Mucosa of gallbladder (tissue), 1 donor: ENCODE measurements around the gene TRIP12. TPM values are rescaled to one million over a fixed set of nuclear protein-coding genes. Genes with fewer than 3 reads are reported as not detected.
"Not testable (repeated sequence)": the region's sequence is repeated elsewhere in the genome, so short reads cannot be mapped to it uniquely, and the experiment has no call there.

Experiments used
- DNase-seq: peaks from one replicate; pipeline ENCODE4 v3.0.0-alpha.2; 2020; ENCODE audit warnings: low spot score
- total RNA-seq: library from RNA; stranded (reverse); gene quantifications from one replicate; pipeline ENCODE4 v1.2.1, GENCODE V29; 2021
- donor health status: DM: no; HTN: no; CAD: no.

The TRIP12 gene
- total RNA-seq, 1 donor from 2014 or later: 204 TPM

DNA sequence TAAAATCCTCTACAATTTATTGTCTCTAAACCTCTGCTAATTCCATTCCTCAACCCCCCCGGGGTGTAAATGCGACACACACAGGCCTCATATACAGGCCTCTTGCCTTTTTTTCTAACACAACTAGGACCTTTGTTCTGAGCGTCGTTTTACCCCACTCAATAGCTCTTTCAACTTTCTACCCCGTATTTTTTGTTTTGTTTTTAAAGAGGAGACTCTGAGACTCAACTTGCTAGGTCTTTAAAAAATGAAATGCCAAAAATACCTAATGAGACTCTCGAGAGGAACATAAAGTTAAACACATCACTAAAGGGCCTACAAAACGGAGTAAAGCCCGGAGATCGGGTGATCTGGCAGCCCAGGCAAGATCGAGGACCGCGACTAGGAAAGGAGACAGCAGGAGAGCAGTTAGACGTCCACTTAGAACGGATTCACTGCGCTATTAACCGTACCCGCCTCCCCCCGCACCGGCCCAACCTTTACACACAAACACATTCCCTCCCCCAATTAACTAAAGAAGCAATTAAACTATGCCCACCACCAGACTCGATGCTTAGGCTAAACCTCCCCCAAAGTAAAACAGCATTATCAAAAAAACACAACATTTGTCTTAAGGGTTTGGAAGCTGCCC, 1.7 kb downstream of the TRIP12 start:
- DNase-seq: no peak

DNA sequence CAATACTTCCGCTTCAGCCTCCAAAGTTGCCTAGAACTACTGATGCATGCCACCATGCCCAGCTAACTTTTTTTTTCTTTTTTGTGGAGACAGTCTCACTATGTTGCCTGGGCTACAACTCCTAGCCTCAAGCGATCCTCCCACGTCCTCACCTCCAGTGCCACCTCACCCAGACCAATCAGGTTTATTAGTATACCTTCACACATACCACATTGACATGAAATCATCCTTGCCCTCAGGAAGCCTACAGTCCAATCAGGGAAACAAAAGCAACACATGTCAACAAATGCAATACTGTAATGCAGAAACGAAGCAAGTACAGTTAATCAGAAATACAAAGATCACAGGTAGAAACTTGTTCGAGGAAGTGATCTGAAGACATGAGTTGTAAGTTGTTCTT, 4.0 kb downstream of the TRIP12 start:
- DNase-seq: no peak

DNA sequence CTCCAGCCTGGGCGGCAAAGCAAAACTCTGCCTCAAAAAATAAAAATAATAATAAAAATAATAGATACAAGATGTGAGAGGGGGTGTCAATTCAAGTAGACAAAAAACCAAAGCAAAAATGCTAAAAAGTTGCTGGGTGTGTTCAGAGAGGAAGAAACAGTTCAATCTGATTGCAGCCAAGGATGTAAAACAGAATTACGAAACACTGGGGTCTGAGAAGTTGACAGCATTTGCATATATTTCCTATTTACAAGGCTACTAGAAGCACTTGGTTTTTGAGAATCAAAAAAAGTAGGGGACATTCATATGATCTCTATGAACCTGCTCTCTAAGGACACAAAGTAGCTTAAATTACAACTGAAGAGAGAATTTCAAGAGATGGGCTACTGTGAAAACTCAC, 7.6 kb downstream of the TRIP12 start:
- DNase-seq: no peak

DNA sequence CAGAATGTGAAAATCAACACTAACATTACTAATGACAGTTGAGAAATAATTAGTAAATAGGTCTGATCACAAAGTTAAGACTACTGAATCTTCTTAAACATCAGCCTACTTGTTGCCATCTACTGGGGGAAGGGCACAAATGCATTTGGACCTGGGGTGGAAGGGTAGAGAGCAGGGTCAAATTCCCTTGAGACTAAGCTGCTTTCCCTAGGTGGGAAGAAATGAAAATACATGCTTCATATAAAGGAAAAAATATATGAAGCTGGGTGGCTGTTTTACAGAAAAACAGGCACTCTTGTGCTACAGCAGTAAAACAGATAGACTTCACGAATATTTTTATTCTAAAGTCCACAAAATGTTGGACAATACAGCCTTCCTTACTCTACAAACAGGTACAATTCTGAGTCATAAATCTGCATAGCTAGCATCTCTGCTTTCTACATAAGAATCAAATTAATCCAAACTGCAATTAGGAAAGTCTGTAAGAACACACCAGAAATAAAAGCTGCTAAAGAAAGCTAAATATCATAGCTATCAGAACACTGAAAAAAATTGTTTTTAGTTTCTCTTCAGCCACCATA, 10.9 kb downstream of the TRIP12 start:
- no peak for DNase-seq

DNA sequence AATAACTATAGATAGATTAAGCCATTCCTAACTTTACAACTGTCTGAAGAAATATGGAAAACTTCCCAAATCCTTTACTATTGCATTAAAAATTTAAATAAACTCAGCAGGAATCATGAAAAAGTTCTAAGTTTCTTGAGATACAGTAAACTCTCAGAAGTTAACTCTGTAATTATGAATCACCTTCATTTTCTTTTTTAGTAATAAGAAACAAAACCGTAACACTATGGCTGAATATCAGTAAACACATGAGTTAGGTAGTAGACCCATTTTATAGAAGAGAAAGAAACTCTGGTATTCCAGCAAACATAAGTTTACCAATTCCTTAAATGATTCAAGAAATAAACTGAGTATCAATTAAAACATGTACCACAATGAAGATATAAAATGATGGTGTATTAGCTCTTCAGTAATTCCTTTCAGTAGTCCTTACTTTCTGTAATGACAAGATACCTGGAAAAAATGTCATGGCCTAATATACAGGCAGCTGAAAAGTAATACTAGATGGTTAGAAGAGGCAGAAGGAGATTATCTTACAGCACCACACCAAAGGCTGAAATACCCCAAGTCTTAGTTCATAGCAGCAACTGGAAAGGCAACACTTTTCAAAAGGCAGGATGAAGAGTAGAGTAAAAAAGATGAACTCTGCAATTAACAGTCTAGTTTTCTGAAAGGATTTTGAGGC, 11.5 kb downstream of the TRIP12 start:
- DNase-seq: no peak

DNA sequence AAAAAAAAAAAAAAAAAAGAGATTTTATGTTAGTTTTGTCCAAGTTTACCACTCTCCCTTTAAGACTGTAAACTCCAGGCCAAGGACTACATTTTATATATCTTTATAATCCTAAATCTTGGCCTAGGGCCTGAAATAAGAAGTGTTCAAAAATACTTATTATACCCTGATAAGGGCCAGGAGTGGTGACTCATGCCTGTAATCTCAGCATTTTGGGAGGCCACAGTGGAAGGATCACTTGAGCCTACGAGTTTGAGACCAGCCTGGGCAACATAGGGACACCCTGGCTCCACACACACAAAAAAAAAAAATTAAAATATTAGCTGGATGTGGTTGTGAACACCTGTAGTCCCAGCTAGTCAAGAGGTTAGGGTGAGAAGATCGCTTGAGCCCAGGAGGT, 12.7 kb downstream of the TRIP12 start:
- DNase-seq: no peak

DNA sequence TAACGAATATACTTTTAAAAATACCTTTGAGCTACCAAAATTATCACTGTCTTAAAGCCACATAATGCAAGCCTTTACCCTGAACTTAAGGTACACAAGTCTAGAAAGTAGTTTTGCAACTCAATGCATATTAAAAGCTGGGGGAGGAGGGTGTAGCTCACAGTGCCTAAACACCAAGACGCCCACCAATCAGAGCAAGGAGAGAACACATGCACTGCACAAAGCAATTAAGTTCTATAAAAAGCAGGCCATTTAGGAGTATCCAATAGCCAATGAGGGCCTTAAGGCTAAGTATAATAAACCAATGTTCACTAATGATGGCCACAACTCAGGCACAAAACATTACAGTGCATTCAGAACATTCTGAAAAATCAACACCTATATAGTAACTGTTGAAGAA, 16.2 kb downstream of the TRIP12 start:
- no peak for DNase-seq

DNA sequence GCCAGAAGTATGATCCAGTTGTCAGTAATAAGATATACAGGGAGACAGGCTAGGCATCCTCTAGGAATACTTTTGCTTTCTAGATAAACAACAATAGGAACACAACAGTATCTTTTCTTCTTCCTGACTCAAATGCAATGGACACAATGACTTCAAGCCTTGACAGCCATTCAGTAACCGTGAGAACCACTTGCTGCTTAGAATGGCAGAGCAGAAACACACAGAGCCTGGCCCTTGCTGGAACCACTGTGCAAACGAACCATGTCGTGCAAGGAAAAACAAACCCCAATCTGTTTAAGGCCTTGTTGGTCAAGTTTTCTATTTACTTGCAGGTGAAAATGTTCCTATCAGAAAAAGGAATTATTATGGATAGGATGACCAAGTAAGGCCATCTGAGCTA, 18.8 kb downstream of the TRIP12 start:
- DNase-seq: no peak

DNA sequence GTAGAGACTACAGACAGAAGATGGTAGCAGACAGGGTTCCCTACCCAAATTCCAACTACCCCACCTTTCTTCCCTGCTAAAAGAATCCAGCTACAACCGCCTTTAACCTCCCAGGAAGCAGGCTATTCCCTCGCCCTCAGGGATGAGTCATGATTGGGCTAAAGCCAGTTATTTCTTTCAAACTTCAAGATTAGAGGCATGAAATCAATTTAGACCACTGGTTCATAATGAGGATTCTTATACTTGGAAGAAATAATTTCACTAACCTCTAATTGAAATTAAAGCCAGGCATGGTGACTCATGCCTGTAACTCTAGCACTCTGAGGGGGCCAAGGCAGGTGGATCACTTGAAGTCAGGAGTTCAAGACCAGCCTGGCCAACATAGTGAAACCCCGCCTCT, 20.0 kb downstream of the TRIP12 start:
- peak; percentile 39 for DNase-seq

DNA sequence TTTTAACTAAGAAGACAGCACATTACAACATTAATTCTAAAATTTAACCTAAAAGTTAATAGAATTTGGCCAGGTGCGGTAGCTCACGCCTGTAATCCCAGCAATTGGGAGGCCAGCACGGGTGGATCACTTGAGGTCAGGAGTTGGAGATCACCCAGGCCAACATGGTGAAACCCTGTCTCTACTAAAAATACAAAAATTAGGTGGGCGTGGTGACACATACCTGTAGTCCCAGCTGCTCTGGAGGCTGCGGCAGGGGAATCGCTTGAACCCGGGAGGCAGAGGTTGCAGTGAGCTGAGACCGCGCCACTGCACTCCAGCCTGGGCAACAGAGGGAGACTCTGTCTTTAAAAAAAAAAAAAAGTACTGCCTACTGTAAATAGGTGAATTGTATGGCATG, 21.3 kb downstream of the TRIP12 start:
- not testable (repeated sequence) for DNase-seq

DNA sequence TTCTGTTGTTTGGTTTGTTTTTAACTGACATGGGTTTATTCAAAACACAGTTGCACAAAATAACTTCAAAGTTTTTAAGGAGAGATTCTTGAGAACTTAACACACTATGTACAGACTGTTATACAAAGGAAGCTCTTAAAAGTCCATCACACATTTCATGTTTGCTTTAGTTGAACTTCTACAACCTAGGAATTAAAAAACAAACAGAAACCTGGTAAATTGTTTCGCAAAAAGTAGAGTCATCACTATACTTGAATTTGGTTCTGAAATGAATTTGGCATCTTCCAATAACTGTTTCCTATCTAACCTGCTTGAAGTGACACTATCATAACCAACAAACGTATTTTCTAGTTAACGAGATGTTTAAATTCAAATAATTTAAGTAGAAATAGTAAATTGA, 21.8 kb downstream of the TRIP12 start:
- DNase-seq: no peak

DNA sequence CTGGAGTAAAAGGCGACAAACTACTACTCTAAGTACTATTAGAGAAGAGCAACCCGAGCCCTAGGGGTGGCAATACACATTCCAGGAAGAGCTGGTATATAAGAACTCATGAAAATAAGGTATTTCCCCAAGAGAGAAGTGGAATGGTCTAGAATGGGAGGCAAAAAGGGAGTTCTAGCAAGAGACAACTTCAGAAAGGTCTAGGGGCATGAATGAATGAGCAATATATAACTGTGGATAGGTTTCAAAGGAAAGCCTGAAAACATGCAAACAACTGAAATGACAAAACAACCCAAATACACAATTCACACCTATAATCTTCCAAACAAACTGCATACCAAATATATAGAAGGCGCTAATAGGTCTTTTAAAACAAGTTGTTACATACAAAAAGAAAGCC, 22.2 kb downstream of the TRIP12 start:
- DNase-seq: no peak

DNA sequence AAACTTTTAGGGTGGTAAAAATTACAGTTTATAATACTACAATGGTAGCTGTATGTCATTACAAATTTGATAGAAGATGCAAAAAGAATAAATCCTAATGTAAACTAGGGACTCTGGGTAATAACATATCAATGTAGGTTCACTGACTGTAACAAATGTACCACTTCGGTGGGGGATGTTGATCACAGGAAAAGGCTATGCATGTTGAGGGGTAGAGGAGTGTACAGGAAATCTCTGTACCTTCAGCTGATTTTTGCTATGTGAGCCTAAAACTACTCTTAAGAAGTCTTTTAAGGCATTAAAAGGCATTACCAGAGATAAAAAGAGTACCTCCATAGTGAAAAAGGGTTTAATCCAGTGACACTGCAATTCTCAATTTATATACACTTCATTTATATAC, 25.0 kb downstream of the TRIP12 start:
- no peak for DNase-seq

DNA sequence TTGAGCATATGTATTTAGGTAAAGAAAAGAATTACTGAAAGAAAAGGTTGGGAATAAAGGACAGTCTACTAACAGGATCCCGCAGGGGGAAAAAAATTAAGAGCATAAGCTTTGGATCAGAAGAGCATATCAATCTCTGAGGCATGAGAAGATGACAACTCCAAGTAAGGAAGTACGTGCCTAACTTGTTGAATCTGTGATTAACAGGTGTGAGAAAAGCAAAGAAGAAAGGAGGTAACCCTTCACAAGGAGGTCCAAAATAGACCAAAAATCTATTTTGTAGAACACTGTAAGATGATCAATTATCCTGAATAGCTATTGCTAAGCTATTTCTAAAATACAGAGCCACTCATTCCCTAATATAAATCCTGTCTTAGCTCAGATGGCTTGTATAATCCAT, 32.8 kb downstream of the TRIP12 start:
- no peak for DNase-seq

DNA sequence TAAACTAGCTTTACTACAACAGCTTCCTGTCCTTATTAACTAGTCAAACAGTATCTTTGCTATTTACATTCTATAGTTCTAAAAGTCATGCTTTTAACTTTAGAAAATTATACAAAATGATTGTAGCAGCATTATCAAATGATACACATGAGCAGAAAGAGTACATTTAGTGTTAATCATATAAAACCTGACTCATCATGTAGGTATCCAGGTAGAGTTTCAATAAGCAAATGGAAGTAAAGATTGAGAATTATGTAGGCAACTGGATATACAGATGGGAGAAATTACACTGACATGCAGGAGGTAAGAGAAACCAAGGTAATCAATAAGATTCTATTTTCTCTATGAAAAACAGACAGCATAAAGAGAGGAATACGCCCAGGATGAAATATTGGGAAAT, 33.8 kb downstream of the TRIP12 start:
- DNase-seq: no peak

DNA sequence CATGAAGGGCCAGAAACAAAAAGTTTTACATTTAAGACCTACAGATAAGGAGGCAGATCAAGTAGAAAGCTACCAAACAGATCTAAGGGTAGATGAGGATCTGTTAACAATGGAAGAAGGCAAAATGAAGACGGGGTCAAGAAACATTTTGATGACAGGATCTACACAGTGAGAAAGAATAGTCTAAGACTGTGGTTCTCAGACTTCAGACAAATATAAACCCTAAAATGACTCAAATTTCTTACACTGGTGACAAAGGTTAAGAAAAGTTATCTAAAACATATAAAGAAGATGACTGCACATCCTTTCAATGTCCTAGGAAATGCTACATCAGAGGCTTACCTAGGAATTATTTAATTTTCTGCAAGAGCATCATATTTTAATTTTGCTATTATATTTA, 34.4 kb downstream of the TRIP12 start:
- DNase-seq: no peak

DNA sequence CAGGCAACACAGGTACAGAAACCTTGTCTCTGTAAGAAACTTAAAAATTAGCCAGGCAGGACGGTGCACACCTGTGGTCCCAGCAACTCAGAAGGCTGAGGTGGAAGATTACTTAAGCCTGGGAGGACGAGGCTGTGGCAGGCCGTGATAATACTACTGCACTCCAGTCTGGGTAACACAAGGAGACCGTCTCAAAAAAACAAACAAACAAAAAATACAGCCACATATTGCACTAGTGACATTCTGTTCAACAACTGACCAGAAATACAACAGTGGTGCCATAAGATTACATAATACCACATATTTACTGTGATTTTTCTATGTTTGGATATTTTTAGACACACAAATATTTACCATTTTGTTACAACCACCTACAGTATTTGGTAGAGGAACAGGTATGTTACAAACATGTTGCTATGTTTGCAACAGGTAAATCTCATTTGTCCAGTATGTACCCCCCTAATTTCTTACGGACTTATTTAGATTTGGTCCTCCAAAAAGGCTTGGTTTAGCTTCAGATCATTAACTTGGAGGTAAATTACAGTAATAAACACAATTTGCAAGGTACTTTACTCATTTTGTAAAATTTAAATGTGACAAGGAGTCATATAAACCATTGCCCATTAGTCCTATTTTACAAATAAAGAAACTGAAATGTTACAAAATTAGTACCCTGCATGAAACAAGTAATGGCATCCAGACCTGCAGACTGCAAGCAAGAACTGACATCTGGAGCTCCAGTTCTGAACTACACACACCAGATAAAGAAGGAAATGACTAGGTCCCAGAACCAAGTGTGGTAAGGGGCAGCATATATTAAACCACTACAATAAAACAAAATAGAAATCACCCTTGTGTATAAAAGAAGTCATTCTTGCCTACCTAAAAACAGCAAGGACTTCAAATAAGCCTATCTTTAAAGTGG, 36.8 kb downstream of the TRIP12 start:
- no peak for DNase-seq

DNA sequence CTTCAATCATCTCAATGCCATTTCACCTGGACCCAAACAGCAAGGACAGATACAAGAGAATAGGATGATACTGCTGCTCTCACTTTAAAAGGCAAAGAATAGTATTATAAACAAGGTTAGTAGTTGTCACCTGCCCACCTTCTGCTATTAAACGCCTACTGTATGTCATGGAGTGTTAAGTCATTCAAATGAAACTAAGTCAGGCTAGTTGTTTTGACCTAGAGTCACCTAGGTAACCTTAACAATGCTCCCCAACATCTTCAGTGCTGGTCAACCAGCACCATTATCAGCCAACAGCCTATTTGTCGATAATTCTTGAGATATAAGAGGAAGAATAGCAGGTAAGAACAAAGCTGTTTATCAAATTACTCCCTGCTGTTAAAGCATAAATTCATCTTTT, 39.2 kb downstream of the TRIP12 start:
- no peak for DNase-seq

DNA sequence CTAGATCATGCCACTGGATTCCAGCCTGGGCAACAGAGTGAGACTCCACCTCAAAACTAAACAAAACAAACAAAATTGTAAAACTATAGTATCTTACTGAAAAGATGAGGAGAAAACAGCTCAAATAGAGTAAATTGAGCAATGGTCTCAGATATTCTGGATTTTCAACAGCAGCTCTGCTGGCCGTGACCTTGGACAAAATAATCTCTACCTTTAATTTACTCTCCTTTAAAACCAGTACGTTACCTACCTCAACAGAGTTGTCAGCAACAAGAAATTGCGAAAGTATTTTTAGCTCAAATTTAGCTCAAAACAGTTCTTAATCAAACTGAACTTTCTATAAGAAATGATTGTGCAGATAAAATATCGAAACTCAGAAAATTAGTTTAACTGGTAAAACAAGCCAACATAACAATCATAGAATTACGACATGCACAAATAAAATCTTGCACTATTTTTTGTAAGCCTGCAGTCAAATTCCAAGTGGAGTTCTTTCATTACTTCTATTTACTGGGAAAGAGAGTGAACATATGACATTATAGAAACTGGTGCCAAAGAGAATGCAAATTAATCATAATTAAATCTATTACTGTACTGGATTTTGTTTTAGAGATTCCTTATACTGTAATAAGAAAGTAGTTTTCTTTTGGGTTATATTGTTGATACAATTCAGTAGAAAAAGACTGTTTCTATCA, 40.8 kb downstream of the TRIP12 start:
- no peak for DNase-seq

DNA sequence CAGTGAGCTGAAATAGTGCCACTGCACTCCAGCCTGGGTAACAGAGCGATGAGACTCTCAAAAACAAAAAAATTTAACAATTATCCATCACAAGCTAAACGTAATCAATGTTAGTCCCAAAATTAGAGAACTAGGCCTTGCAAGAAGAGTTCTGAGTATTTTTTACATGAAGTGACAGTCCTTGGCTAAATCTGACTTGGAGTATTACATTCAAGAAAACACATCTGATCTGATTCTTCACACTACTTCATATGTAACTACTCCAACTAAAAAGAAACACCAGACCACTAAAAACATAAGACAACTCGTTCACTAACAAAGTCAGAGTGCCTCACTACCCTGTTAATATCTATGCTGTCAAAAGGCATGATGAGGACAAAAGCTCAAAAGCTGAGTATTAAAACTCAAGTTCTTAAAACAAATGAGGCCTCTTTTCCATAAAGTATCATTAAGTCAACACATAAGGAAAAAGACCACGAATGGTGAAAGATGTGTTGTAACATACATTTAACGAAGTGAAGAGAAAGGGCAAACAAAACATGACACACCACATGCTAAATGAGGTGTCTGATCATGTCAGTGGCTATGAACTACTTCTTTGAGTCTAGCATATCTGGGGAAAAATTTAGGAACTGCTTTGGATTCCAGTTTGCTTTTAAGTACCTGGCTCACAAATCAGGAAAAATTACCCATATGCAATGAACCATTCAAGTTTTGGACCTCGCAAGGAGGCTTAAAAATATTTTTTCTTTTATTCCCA, 42.4 kb downstream of the TRIP12 start:
- DNase-seq: no peak

DNA sequence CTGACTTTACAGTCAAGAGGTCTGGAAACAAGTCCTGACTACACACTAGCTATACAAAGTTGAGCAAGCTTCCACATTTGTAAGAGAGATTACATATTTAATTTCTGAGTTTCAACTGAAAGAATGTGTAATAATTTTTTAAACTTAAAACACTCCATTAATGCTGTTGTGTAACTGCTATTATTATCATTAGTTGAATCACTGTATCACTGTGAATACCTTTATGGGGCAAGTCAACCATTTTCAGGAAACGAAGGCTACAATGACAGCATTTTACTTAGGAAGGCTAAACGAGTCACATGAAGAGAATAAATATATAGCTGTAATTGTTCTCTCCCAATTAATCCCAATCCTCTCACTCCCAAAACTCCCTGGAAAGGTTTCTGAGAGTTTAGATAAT, 46.3 kb downstream of the TRIP12 start:
- no peak for DNase-seq
